ENCODE results near the gene MCOLN2. TPM values are rescaled to one million over a fixed set of nuclear protein-coding genes. Genes with fewer than 3 reads are reported as not detected.

The MCOLN2 gene
- total and polyA plus RNA-seq, 2 of the 13 experiments (the other 11 are each of a cell fraction or from before 2014, with no cell fraction given) = not detected

DNA sequence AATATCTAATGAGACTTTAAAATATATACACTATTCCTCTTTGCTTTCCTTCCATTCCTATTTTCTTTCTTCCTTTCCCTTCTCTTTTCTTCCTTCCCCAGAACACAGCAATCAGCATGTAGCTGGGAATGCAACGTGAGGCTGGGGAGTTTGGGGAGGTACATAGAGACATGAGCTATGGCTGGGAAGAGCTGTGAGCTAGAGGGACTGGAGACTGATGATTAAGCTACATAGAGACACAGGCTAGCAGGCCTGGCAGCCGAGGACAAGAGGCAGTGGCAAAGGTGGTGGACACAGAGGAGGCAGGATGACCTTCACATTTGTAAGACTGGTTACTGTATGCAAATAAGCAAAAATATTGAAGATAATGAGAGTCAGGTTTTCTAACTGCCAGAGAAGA is 111.4 kb downstream of the MCOLN2 start:
- WGBS (ENCODE audit: low lambda C conversion rate) = 2% methylated on average over 2 of the region's 2 CpGs
- Histone ChIP-seq H3K9ac (ENCODE audit: insufficient read depth, low read depth, low read length) (no peak overlapping the region), H3K79me2 (ENCODE audit: insufficient read depth, low read length) (no peaks in the 10 kb centered on the region), H4K20me1 (ENCODE audit: insufficient read depth, low read length) (no peaks in the 10 kb centered on the region), H3K9me3 (ENCODE audit: low read length) (peaks cover 4% of the 10 kb centered on the region; the same call in 1 of the 2 replicates), H3K27ac (ENCODE audit: extremely low read length, insufficient read depth, low read length) (no peak overlapping the region), H3K4me2 (ENCODE audit: low read depth, low read length) (no peak overlapping the region), H3K4me3 (replicated peaks in 1 of 3; ENCODE audit: insufficient read depth in 1 of 3, low read depth in 2 of 3, low read length in 3 of 3) (no peak overlapping the region), H3K4me1 (ENCODE audit: insufficient read depth, low read length) (no peaks in the 10 kb centered on the region), H2AFZ (ENCODE audit: low read length) (no peak overlapping the region), H3K36me3 (replicated peaks in 1 of 2; ENCODE audit: control insufficient read depth in 1 of 2, insufficient read depth in 2 of 2, low read length in 2 of 2) (no peaks in the 10 kb centered on the region), H3K27me3 (ENCODE audit: control insufficient read depth in 1 of 2, insufficient read depth in 2 of 2, low read length in 2 of 2) (no peaks in the 10 kb centered on the region)
- intact Hi-C loops (cut with micrococcal nuclease; ENCODE audit: unreplicated experiment) (no loop called here), in situ Hi-C loops (cut with HindIII; ENCODE audit: extremely low pct_ligation_motif_present, low pct_unique_long_range_greater_than_20kb) (no loop called here)
- ATAC-seq (no peak), DNase-seq (ENCODE audit: low spot score) (no peak), FAIRE-seq (no peak)
- CTCF ChIA-PET (ENCODE audit: low intra/inter-chr PET ratio, low total read pairs) = no interaction called here
- no TSS peak for BruUV-seq (replicated peaks)
- TF ChIP-seq ZNF234 (CRISPR knock-in tag; conservative IDR thresholded peaks at IDR 0.05) = no peak
- POLR2A ChIA-PET = no interaction called here

DNA sequence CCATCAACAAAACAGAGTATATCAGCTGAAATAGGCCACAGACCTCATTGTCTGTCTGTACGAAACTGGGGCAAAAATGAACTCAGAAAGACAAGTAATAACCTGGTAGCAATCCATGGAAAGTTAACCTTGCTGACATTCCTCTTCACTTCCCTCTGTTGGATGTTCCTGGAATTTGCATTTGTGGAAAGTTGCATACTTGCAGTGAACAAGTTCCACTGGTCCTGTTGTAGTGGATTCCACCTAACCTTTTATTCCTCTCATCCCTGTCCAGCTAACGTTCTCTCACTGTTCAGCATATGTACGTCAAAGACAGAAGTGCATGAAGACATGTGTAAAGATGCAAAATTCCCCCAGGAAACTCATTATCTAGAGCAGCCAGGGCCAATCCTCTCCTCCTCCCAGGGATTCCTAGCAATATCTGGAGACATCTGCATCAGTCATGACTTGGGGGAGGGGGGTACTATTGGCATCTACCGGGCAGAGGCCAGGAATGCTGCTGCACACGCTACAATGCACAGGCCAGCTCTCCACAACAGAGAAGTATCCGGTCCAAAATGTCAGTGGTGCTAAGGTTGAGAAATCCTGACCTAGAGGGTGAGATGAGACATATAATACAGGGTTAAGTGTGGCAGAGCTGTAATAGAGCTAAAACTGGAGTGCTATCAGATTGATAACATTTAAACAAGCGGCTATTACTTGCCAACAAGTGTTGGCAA is 112.1 kb downstream of the MCOLN2 start:
- no peak overlapping the region for H3K4me2 ChIP-seq (ENCODE audit: low read depth, low read length)
- H4K20me1 ChIP-seq (ENCODE audit: insufficient read depth, low read length) = no peaks in the 10 kb centered on the region
- FAIRE-seq (no peak), ATAC-seq (no peak), DNase-seq (ENCODE audit: low spot score) (no peak)
- H3K4me1 ChIP-seq (ENCODE audit: insufficient read depth, low read length) = no peaks in the 10 kb centered on the region
- POLR2A ChIA-PET = no interaction called here
- intact Hi-C loops (cut with micrococcal nuclease; ENCODE audit: unreplicated experiment) (no loop called here), in situ Hi-C loops (cut with HindIII; ENCODE audit: extremely low pct_ligation_motif_present, low pct_unique_long_range_greater_than_20kb) (no loop called here)
- H3K79me2 ChIP-seq (ENCODE audit: insufficient read depth, low read length) = no peaks in the 10 kb centered on the region
- H3K9me3 ChIP-seq (ENCODE audit: low read length) = peaks cover 4% of the 10 kb centered on the region; the same call in 1 of the 2 replicates
- no peak overlapping the region for H3K9ac ChIP-seq (ENCODE audit: insufficient read depth, low read depth, low read length)
- 2% methylated on average over 7 of the region's 7 CpGs for WGBS (ENCODE audit: low lambda C conversion rate)
- H3K27ac ChIP-seq (ENCODE audit: extremely low read length, insufficient read depth, low read length) = no peak overlapping the region
- no peak overlapping the region for H3K4me3 ChIP-seq (replicated peaks in 1 of 3; ENCODE audit: insufficient read depth in 1 of 3, low read depth in 2 of 3, low read length in 3 of 3)
- H2AFZ ChIP-seq (ENCODE audit: low read length) = no peak overlapping the region
- no peaks in the 10 kb centered on the region for H3K36me3 ChIP-seq (replicated peaks in 1 of 2; ENCODE audit: control insufficient read depth in 1 of 2, insufficient read depth in 2 of 2, low read length in 2 of 2)
- H3K27me3 ChIP-seq (ENCODE audit: control insufficient read depth in 1 of 2, insufficient read depth in 2 of 2, low read length in 2 of 2) = no peaks in the 10 kb centered on the region
- CTCF ChIA-PET (ENCODE audit: low intra/inter-chr PET ratio, low total read pairs) = no interaction called here
- no TSS peak for BruUV-seq (replicated peaks)
- no peak for TF ChIP-seq RBAK (CRISPR knock-in tag; IDR thresholded peaks at IDR 0.05)
- no peak for TF ChIP-seq ZNF879 (CRISPR knock-in tag; IDR thresholded peaks at IDR 0.05)
- TF ChIP-seq AKAP8 (CRISPR knock-in tag; IDR thresholded peaks at IDR 0.05) = no peak
- TF ChIP-seq, protein P1, sequence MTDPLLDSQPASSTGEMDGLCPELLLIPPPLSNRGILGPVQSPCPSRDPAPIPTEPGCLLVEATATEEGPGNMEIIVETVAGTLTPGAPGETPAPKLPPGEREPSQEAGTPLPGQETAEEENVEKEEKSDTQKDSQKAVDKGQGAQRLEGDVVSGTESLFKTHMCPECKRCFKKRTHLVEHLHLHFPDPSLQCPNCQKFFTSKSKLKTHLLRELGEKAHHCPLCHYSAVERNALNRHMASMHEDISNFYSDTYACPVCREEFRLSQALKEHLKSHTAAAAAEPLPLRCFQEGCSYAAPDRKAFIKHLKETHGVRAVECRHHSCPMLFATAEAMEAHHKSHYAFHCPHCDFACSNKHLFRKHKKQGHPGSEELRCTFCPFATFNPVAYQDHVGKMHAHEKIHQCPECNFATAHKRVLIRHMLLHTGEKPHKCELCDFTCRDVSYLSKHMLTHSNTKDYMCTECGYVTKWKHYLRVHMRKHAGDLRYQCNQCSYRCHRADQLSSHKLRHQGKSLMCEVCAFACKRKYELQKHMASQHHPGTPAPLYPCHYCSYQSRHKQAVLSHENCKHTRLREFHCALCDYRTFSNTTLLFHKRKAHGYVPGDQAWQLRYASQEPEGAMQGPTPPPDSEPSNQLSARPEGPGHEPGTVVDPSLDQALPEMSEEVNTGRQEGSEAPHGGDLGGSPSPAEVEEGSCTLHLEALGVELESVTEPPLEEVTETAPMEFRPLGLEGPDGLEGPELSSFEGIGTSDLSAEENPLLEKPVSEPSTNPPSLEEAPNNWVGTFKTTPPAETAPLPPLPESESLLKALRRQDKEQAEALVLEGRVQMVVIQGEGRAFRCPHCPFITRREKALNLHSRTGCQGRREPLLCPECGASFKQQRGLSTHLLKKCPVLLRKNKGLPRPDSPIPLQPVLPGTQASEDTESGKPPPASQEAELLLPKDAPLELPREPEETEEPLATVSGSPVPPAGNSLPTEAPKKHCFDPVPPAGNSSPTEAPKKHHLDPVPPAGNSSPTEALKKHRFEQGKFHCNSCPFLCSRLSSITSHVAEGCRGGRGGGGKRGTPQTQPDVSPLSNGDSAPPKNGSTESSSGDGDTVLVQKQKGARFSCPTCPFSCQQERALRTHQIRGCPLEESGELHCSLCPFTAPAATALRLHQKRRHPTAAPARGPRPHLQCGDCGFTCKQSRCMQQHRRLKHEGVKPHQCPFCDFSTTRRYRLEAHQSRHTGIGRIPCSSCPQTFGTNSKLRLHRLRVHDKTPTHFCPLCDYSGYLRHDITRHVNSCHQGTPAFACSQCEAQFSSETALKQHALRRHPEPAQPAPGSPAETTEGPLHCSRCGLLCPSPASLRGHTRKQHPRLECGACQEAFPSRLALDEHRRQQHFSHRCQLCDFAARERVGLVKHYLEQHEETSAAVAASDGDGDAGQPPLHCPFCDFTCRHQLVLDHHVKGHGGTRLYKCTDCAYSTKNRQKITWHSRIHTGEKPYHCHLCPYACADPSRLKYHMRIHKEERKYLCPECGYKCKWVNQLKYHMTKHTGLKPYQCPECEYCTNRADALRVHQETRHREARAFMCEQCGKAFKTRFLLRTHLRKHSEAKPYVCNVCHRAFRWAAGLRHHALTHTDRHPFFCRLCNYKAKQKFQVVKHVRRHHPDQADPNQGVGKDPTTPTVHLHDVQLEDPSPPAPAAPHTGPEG (CRISPR knock-in tag; IDR thresholded peaks at IDR 0.05) = no peak
- no peak for TF ChIP-seq JARID2 (CRISPR knock-in tag; IDR thresholded peaks at IDR 0.05; ENCODE audit: insufficient replicate concordance)
- TF ChIP-seq, protein P2, sequence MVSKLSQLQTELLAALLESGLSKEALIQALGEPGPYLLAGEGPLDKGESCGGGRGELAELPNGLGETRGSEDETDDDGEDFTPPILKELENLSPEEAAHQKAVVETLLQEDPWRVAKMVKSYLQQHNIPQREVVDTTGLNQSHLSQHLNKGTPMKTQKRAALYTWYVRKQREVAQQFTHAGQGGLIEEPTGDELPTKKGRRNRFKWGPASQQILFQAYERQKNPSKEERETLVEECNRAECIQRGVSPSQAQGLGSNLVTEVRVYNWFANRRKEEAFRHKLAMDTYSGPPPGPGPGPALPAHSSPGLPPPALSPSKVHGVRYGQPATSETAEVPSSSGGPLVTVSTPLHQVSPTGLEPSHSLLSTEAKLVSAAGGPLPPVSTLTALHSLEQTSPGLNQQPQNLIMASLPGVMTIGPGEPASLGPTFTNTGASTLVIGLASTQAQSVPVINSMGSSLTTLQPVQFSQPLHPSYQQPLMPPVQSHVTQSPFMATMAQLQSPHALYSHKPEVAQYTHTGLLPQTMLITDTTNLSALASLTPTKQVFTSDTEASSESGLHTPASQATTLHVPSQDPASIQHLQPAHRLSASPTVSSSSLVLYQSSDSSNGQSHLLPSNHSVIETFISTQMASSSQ (IDR thresholded peaks at IDR 0.05; ENCODE audit: low read depth) = no peak
- TF ChIP-seq, protein P2 (CRISPR knock-in tag; IDR thresholded peaks at IDR 0.05; ENCODE audit: borderline replicate concordance) = no peak

All from HepG2 (cell line).